ENCODE measurements around the gene UBE2E2.

Gene UBE2E2

DNA sequence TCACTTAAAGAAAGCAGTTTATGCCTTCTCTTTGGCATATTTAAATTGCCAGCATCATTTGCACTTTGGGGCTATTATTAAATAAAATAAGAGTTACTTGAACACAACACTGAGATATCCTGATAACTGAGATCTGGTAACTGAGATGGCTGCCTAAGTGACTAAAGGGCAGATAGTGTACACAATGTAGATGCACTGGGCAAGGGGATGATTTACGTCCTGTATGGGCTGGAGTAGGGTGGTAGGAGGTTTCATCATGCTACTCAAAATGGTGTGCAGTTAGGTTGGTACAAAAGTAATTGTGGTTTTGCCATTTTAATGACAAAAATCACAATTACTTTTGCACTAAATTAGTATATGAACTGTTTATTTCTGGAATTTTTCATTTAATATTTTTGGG, 196.1 kb downstream of the UBE2E2 start:
- no peak for DNase-seq

DNA sequence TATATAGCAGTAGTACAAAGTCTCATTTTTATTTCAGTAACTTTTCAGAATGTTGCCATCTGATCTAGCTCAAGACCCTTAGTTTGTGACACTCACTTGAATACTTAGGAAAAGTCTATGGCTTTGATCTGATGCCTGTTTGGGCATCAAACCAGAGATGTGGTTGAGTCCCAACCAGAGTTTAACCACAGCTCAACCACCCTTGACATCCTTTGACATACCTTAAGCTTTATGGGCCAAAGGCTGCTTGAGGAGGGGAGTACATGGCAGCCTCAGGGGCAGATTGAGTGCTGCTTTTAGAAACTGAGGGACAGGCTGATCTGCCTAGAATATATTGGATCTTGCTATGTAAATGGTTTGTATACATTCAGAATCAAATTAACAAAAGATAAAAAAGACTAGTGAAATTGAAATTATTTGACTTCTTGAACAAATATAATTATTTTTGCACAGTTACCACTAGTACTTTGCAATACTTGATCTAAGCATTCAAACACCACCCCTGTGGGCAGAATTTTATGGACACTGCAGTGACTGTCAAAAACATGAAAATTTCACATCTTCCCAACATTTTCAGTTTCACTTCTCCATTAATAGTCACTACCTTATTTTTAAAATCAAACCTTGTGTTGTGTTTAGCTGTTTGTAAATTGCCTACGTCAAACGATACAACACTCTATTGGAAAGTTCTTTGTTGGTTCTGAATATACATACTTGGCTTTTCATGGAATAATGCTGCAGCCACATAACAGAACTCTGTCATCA, 199.8 kb downstream of the UBE2E2 start:
- DNase-seq, result no peak

DNA sequence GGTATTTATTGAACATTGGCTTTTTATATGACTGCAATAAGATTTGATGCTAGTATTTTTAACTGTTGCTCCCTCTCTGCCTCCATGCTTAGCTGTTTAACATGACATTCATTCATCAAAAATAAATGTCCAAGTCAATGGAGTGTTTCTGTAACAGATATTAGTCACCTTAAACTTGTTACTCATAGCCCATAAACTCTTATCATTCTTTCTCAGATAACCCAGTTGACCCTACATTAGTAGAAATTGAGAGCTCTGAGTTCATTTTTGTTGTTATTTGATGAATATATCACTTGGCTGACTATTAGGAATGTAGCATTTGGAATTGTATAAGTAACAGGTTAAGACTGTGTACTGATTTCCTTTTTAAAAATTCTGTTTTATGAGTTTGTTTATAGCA, 201.1 kb downstream of the UBE2E2 start:
- no peak for DNase-seq

DNA sequence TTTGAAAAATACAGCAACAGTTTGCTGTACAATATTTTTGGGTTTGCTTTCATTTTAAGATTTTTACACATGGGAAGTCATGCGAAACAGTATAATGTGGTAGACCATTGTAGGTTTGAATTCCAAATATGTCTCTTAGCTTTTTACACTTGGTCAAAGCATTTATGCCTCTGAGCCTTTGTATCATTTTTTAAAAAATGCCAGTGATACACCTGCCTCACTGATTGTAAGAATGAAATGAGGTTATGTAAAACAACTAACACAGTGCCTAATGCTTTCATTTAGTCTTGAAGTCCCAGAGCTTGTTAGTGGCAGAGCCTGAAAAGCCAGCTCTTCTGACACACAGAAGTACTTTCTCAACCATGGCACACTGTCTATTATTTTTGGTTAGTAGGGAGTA, 202.0 kb downstream of the UBE2E2 start:
- no peak for DNase-seq

DNA sequence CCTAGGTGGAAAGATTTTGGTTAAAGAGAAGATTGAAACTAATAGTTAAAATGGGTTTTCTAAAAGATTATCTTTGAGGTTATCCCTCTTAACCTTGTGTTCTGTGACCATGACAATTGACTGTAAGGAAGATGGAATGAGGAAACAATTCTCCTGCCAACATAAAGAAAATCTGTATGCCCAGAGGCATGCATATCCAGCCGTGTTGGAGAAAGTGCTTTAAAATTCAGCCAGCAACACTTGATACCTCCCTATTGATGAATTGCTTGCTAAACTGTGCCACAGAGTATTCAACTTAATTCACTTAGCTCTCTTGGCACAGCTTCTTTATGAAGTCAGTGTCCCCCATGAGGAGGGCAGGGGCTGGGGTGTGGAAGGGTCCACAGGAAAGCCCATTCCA, 203.5 kb downstream of the UBE2E2 start:
- DNase-seq, result no peak

DNA sequence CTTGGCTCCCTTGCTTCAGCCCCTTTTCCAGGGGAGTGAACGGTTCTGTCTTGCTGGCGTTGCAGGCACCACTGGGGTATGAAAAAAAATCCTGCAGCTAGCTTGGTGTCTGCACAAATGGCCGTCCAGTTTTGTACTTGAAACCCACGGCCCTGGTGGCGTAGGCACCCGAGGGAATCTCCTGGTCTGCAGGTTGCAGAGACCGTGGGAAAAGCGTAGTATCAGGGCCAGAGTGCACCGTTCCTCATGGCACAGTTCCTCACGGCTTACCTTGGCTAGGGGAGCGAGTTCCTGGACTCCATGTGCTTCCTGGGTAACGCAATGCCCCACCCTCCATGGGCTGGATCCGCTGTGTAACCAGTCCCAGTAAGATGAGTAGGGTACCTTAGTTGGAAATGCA, 214.9 kb downstream of the UBE2E2 start:
- no peak for DNase-seq

DNA sequence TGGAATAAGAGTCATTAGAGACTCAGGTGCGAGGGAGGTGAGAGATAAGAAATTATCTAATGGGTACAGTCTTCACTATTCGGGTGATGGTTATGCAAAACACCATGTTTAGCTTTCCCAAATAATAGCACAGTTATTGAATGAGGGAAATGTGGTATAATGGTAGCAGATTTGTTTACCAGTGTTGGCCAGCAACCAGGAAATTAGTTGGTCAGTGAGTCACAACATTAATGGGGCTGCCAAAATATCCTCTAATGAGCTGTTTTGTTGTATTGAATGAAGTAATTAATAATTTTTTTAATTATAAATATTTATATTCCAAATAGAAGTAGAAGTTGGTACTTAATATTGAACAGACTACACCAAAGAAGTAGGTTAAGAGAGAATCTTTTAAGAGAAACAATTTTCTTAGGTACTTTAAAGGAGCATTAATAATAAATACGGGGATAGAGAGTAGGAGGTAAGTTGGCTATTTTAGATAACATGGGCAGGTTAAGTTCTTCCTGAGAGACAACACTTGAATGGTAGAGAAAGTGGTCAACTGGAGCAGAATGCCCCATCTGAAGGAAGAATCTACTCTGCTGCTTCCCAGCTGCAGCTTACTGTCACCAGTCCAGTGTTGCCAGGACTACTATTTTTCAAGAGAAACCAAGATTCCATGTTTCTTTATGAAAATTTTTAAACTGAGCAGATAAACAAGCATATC, 218.8 kb downstream of the UBE2E2 start:
- no peak for DNase-seq

DNA sequence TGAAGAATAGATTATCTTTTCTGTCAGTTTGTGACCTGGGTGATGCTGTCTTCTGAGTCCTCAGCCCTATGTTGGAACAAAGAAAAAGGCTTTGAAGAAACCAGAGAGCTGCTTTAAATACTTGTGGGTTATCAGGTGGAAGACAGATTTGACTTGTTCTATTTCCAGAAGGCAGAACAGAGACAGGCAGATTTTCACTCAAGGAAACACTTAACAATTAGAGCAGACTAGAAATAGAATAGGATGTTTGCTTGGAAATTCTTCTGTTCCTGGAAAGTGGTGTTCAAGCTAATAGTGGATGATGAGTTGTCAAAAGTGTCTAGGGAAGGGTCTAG, 219.4 kb downstream of the UBE2E2 start:
- DNase-seq, result no peak

DNA sequence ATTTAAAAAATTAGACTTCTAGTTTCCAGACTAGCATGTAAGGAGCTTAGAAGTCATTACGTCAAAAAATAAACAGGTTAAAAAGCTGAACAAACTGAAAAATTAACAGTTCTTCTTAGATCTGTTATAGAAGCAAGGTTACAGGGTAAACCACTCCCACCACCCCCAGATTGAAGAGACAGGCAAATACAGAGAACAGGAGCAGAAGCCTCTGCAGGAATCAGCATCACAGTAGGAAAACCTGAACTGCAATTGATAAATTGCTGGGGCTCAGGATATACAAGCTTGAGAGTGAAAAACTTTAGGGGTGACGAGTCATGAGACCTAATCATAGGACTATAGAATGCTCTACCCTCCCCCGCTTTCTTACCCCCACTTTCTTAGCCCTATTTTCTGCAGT, 222.3 kb downstream of the UBE2E2 start:
- DNase-seq, result no peak

DNA sequence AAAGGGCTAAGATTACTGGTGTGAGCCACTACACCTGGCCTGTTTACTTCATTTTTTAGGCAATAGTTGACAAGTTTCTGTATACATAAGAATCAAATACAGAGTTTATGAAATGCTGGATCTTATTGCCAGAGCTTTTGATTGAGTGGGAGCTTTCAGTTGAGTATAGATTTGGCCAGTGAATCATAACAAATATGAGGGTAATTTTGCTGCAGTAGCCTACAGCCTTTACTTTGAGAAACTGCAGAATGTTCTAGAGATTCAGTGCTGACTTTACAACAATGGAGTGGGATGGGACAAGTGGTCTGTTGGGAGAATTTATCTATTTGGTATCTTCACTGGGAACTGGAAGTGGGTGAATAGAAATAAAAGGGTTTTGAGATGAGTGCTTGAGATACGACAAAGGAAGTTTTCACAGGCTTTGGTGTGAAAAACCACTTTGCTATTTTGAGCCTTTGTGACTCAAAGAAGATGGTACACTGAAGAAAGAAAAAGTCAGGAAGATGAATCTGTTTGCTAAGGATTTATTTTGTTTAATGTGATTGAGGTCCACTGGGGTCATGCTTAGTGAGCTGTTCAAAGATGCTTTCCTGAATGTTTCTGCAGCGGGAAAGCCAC, 227.8 kb downstream of the UBE2E2 start:
- DNase-seq, result no peak

DNA sequence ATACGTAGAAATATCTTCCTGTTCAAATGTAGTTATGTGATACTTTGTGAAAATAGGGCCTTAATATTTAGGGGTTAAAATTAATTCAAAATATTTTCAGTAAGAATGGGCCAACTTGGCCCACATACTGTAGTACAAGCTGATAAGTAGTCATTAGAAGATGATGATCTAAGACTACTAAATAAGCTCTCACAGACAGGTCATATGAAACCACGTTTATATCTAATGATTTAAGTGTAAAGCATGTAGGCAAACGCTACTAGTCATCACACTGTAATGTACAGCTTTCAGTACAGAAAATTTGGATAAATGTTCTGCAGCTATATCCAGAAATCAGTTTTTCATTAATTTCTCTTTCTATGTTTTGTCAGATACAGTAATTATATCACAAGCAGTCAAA, 228.6 kb downstream of the UBE2E2 start:
- DNase-seq, result no peak

DNA sequence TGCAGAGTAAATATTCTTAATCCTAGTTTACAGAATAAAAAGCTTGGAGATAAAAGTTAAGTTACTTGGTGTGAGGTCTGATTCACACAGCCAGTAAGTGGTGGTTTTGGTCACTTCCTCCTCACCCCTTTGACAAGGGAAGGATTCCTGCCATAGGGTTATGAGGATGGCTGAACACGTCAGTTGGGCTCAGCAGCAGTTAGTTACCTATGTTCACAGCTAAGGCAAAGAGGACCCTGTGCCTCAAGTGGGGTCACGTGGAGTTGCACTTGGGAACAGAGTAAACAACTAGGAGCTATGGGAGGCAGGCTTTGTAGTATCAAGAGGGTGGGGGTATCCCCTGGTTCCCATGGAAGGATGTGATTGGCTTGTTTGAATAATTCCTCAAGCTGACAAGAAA, 232.2 kb downstream of the UBE2E2 start:
- no peak for DNase-seq

DNA sequence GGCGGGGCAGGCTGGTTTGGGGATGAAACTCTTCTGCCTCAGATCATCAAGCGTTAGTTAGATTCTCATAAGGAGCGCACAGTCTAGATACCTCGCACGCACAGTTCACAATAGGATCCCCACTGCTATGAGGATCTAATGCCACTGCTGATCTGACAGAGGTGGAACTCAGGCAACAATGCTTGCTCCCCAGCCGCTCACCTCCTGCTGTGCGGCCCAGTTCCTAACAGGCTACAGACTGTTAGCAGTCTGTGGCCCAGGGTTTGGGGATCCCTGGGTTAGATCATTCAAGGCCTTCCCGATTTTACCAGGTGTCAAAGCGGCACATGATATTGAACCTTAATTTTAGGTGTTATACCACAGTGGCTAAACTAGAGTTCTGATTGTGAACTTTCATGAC, 232.8 kb downstream of the UBE2E2 start:
- DNase-seq, result no peak

DNA sequence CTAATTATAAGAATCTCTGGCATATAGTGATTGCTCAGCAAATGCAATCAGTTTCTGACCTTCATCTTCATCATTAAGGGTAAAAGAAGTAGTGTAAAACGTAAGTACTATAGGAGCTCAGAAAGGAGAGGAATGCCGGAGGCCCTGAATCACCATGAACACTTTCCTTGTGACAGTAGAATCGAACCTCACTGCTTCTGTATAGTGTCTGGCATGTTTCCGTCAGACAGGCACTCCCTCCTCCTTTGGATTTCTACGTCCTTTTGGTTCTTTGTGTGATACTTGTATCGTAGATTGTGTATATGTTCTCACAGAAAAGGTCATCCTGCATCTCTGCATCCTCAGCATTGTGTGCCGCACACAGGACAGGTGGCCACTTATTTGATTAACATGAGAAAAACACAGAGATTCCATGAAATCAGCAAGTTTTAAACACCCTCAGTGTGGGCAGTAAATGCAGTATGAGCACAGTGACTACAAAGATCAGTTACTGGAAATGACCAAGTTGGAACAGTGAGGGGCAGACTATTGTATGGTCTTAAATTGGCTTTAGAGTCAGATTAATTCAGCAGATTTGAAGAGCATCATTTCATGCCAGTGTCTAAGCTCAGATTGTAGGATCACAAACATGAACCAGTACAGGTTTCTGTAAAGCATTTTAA, 234.5 kb downstream of the UBE2E2 start:
- no peak for DNase-seq

DNA sequence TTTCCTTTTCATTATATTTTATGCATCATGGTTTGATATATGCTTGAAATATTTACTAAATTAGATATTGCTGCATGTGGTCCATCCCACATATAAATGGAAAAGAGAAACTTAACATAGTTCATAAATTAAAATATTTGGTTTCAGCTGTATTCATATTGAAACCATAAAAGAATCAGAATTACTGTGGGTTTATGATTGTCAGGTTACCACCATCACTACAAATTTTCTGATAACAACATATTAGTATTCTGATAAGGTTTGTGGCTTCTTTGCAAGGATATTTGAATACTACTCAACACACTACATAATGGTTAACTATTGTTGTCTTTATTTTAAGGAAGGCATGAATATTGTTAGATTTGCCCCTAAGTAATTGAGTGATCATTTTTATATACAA, 235.5 kb downstream of the UBE2E2 start:
- DNase-seq, result no peak

DNA sequence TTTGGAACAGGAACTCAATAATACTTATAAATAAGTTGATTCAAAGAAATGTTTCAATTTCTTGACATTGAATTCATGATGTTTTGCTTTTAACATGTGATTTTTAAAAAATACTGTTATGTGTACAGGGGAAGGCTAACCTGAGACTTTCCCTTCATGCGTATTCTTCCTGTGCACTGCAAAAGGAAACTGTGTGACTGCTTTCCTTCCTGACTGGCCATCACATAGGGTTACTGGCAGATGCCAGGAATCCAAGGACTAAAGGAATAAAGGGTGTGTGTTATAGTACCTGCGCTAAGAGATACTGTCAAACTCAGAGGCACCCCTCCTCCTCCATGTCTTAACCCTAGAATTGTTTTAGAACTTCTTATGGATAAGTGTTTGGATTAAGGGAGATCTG, 236.0 kb downstream of the UBE2E2 start:
- DNase-seq, result no peak

DNA sequence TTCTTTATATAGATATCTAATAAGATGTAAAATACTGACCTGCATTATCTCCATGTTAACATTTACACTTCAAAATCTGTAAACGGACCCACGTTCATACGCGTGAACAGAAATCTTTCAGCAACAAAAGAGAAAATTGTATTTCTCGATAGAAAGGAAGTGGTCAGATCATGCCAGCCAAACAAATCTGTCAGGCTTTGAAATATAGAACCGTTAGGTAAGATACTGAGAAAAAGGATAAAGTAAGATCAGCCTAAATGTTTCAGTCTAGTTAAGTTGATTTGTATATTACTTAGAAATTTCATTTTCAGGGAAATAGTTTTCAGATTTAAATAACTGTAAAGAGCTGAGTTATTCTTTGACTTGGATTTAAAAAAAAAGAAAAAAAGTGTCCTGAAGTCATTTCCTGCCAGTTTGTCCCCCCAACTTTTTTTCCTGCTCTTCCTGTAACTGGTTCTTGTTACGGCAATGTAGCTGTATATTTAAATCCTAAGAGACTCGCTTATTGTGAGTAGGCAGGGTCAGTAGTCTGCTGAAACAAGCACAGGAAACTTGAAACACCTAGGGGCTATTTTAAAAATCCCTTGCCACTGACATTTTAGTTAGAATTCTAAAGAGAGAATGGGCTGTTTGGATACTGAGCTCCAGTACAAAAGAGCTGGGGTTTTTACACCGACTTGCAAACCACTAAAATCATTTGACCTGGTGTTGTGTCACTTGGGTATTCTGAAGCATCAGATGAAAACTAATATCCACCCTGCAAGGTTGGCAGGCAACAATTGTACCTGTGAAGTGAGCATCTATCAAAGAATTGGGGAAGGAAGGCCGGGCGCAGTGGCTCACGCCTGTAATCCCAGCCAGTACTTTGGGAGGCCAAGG, 237.5 kb downstream of the UBE2E2 start:
- DNase-seq, result no peak

DNA sequence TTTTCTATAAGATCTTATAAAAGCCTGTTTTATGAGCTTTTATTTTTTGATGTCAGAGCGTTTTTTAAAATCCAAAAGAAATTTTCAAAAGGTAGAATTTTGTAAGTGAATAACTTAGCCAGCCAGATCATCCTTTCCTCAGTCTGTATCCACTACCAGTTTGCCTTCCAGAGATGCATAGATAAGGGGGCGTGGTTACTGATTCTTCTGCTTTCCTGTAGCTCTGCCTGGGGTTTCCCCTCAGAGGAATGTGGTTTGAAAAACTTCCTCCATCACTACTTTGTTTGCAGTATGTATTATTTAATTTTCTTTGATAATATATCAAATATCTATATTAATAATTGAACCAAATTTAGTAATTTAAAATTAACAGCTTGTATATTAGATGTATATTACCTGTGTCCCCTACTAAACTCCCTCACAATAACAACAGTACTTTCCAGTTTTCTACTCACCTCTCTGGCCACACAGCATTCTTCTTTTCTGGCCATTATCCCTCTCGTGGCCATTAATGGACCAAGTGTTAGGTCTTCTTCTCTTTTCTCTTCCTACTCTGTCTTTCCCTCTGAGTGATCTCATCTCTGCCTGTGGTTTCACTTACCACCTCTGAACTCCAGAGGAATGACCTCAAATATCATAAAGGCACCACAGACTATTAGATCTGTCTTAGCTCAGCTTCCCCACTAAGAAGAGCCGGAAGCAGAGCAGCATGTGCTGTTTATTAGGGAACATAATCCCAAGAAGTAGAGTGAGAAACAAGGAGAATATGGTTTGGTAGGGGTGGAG, 239.7 kb downstream of the UBE2E2 start:
- no peak for DNase-seq

DNA sequence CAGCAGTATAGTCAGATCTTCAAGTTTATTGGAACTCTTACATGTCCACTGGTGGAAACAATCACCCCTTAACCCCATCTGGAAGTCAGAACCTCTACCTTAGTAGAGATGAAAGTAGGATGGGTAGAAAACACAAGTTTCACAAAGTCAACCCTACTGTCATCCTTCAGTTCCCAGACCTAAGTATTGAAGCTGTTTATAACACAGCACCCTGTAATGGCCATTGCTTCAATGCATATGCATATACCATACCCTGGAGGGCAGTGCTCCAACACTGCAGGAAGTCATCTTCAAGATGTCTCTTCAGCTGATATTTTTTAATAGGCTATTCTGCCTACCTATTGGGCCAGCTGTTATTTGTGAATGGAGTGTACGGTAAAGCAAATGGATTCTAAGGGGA, 241.3 kb downstream of the UBE2E2 start:
- DNase-seq, result no peak

DNA sequence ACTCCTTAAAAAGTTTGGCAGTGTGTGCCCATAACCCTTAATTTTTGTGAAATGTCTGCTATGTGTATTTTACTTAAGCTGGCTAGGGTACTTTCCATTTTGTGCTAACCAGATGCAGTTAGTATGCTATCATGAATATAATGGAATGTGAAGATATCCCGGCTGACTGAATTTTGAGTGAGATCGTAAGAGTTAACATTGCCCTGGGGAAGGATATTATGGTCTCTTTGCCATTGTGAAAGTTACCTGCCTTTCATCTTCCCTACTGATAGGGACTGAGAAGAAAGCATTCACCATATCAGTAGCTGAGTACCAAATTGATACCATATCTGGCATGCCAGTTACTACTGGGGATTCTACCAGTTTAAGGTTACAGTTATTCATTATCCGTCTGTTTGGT, 243.2 kb downstream of the UBE2E2 start:
- DNase-seq, result no peak

DNA sequence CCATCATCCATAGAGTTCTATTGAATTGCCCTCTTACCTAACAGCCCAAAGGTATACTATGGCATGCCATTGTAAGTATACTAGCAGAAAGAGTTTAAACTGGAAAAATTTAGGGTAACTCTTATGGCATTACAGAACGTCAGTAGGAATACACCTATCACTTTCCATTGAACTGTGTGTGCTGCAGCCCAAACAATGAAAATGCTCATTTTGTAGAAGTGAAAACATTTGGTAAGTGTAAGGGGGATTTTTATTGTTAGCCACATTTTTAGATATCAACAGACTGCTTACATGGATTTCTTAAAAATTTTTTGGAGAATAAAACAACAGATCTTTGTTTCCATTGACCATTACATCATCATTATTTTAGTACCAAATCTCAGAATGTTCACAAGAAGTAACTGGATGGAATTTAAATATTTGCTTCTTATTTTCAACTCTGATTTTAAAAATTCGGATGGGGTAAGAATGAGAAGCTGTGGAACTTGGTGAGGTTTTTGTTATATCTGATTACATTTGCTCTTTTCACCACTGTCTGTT, 245.9 kb downstream of the UBE2E2 start:
- DNase-seq, result no peak

DNA sequence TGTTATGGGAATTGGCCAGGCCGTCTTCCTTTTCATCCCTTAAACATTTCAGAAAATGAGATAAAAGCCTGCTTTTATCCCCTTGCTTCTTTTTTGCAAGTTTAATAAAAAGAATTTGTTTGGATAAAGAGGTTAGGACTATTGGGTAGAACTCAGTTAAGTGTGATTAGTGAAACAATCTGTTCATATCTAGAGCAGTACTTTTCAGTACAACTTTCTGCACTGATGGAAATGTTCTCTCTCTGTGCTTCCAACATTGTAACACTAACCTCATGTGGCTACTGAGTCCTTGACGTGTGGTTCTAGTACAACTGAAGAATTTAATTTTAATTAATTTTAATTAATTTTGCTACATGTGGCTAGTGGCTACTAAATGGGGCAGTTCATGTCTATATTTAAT, 246.9 kb downstream of the UBE2E2 start:
- DNase-seq, result no peak
